GM06990 (cell line): ENCODE results near the gene ABCA5.
"Not testable (repeated sequence)": the region's sequence is repeated elsewhere in the genome, so short reads cannot be mapped to it uniquely, and the experiment has no call there.

Source experiments
- DNase-seq: peaks from one replicate; pipeline ENCODE4 v3.0.0-alpha.2; 2011; ENCODE audit not compliant: insufficient read length; ENCODE audit errors: extremely low read depth
- H3K27me3 ChIP-seq: replicated peaks from 2 replicates; pipeline ENCODE4 v1.6.0; 2011; ENCODE audit warnings: low read length; ENCODE audit not compliant: control insufficient read depth, insufficient read depth
- H3K36me3 ChIP-seq: 2 replicates; pipeline ENCODE4 v1.5.1; 2011; ENCODE audit warnings: low read length; ENCODE audit not compliant: control insufficient read depth, insufficient read depth
- H3K4me3 ChIP-seq: replicated peaks from 2 replicates; pipeline ENCODE4 v1.5.1; 2011; ENCODE audit warnings: low read depth, mild to moderate bottlenecking, control low read depth, low read length
- CTCF ChIP-seq: IDR thresholded peaks from 2 replicates; pipeline ENCODE4 v1.5.1; 2011; ENCODE audit warnings: low read length, control low read depth, mild to moderate bottlenecking, inconsistent platforms; ENCODE audit not compliant: insufficient read depth, poor library complexity, severe bottlenecking

The ABCA5 gene

GRCh38 chr17:69305177-69305576 lies 21.8 kb downstream of the ABCA5 start:
- no peak for DNase-seq
- no peak for TF ChIP-seq CTCF
- H3K4me3 ChIP-seq: no peak overlapping the region
- peaks cover 2% of the 10 kb centered on the region for H3K36me3 ChIP-seq
- H3K27me3 ChIP-seq: no peaks in the 10 kb centered on the region

GRCh38 chr17:69302682-69303081 lies 24.3 kb downstream of the ABCA5 start:
- H3K4me3 ChIP-seq: no peak overlapping the region
- TF ChIP-seq CTCF: no peak
- H3K27me3 ChIP-seq: no peaks in the 10 kb centered on the region
- H3K36me3 ChIP-seq: no peaks in the 10 kb centered on the region; the same call in 1 of the 2 replicates
- DNase-seq: no peak

GRCh38 chr17:69300222-69300621 lies 26.7 kb downstream of the ABCA5 start:
- no peak for DNase-seq
- Histone ChIP-seq H3K27me3 (no peaks in the 10 kb centered on the region), H3K36me3 (peaks cover 1% of the 10 kb centered on the region), H3K4me3 (no peak overlapping the region)
- TF ChIP-seq CTCF: no peak

DNA sequence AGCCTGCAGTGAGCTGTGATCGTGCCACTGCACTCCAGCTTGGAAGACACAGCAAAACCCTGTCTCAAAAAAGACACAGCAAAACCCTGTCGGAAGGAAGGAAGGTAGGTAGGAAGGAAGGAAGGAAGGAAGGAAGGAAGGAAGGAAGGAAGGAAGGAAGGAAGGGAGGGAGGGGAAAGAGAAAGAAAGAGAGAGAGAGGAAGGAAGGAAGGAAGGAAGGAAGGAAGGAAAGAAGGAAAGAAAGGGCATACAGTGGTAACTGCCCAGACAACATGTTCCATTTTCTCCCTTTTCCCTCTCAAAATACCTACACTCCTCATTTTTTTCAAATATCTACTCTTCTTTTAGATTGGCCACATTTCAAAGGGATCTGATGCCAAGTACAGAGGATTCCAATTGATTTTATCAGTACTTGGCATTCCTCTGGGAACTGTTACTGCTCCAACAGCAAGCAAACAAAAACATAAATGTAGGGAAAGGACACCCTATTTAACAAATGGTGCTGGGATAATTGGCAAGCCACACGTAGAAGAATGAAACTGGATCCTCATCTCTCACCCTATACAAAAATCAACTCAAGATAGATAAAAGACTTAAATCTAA lies 28.7 kb downstream of the ABCA5 start:
- not testable (repeated sequence) for DNase-seq, H3K36me3 ChIP-seq, H3K27me3 ChIP-seq, H3K4me3 ChIP-seq

DNA sequence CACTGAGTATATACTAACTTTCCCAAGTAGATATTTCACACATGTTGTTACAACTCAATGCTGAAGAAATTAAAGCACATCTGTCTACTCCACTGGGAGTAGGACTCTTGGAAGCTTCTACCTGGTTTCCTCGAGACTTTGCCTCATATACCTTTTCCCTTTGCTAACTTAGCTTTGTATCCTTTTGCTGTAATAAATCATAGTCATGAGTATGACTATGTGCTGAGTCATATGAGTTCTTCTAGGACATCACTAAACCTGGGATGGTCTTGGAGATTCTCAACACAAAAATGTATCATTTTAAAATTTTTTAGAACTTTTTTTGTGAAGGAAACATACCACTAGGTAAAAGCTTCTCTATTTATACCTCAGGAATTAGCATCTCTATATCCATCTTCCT lies 39.8 kb downstream of the ABCA5 start:
- no peak overlapping the region for H3K4me3 ChIP-seq
- no peaks in the 10 kb centered on the region; the same call in none of the 2 replicates for H3K36me3 ChIP-seq
- no peak for DNase-seq
- H3K27me3 ChIP-seq: no peaks in the 10 kb centered on the region
- TF ChIP-seq CTCF: no peak

DNA sequence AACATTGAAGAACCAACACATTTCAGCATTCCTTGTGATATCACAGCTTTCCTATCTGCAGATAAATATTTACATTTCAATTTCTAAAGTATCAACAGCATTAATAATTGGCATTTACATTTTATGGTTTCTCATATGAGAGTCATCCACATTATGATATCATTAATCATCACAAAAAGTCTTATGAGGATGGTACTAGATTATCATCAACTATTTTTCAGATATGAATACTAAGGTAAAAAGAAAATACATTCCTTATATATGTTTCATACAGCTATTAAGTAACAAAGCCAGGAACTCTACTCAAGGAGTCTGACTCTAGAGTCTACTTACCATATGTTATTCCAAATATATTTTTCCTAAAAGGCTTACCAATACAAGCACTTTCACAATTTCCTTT lies 40.7 kb downstream of the ABCA5 start:
- H3K27me3 ChIP-seq: no peaks in the 10 kb centered on the region
- DNase-seq: no peak
- H3K4me3 ChIP-seq: no peak overlapping the region
- no peaks in the 10 kb centered on the region; the same call in none of the 2 replicates for H3K36me3 ChIP-seq
- TF ChIP-seq CTCF: no peak
